ENCODE results near the gene MEF2A.

DNA sequence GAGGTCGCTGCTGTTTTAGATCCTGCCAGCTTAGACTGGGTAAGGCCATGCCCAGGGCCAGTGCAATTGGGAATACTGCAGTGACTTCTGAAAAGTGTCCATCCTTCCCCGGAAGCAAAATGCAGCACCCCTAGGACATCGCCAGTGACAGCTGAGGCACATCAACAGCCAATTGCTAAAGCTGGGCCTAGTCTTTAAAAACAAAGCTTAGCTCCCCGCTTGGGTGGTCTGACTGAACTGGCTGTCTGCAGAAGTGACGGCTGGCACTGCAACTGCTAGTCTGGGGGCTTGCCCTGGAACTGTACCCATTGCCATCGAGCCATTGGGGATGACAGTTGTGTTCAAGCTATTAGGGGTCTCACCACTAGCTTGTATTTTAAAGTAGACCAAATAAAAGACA, 163.1 kb downstream of the MEF2A start:
- TF ChIP-seq EZH2 (IDR thresholded peaks at IDR 0.05) (no peak), POLR2AphosphoS5 (IDR thresholded peaks at IDR 0.05; ENCODE audit: borderline replicate concordance, low read depth, low read length) (no peak), FOXP2 (optimal IDR thresholded peaks at IDR 0.05; ENCODE audit: control extremely low read depth, extremely low read length, insufficient read depth) (no peak)

Measured in SK-N-MC (cell line).